ENCODE results near the gene SERPINI1. TPM values are rescaled to one million over a fixed set of nuclear protein-coding genes. Genes with fewer than 3 reads are reported as not detected.

The SERPINI1 gene
- total RNA-seq, 1 experiment from 2014 or later = 0.30 TPM

GRCh38 chr3:167700046-167700445 is 35.5 kb upstream of the SERPINI1 start:
- Histone ChIP-seq H3K9me3 (ENCODE audit: low read depth, low read length, poor library complexity, severe bottlenecking) (no peaks in the 10 kb centered on the region), H3K27me3 (replicated peaks; ENCODE audit: insufficient read depth, low read depth, low read length, poor library complexity) (no peaks in the 10 kb centered on the region), H3K27ac (ENCODE audit: low read depth, low read length, poor library complexity, severe bottlenecking) (no peak overlapping the region), H3K36me3 (ENCODE audit: insufficient read depth, low read length, poor library complexity, severe bottlenecking) (peaks cover 13% of the 10 kb centered on the region), H3K4me3 (ENCODE audit: low read depth, low read length, poor library complexity, severe bottlenecking) (no peak overlapping the region), H3K4me1 (ENCODE audit: insufficient read depth, low read length, poor library complexity, severe bottlenecking) (peaks cover 8% of the 10 kb centered on the region)
- no peak for TF ChIP-seq EZH2 (IDR thresholded peaks at IDR 0.05; ENCODE audit: borderline replicate concordance, low read depth, low read length, poor library complexity, severe bottlenecking)
- TF ChIP-seq, protein P1, sequence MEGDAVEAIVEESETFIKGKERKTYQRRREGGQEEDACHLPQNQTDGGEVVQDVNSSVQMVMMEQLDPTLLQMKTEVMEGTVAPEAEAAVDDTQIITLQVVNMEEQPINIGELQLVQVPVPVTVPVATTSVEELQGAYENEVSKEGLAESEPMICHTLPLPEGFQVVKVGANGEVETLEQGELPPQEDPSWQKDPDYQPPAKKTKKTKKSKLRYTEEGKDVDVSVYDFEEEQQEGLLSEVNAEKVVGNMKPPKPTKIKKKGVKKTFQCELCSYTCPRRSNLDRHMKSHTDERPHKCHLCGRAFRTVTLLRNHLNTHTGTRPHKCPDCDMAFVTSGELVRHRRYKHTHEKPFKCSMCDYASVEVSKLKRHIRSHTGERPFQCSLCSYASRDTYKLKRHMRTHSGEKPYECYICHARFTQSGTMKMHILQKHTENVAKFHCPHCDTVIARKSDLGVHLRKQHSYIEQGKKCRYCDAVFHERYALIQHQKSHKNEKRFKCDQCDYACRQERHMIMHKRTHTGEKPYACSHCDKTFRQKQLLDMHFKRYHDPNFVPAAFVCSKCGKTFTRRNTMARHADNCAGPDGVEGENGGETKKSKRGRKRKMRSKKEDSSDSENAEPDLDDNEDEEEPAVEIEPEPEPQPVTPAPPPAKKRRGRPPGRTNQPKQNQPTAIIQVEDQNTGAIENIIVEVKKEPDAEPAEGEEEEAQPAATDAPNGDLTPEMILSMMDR (conservative IDR thresholded peaks at IDR 0.05; ENCODE audit: low read depth, low read length) = no peak
- intact Hi-C loops (cut with micrococcal nuclease; ENCODE audit: unreplicated experiment) = no loop called here
- DNase-seq (ENCODE audit: low spot score) = no peak
- ChIA-PET CTCF (no interaction called here), POLR2A (ENCODE audit: low non-redundant PET) (no interaction called here)
- BruUV-seq (replicated peaks) = no TSS peak

- TF ChIP-seq, protein P1 (conservative IDR thresholded peaks at IDR 0.05; ENCODE audit: low read depth, low read length) = no peak
- no peak for TF ChIP-seq EZH2 (IDR thresholded peaks at IDR 0.05; ENCODE audit: borderline replicate concordance, low read depth, low read length, poor library complexity, severe bottlenecking)
- Histone ChIP-seq H3K9me3 (ENCODE audit: low read depth, low read length, poor library complexity, severe bottlenecking) (no peaks in the 10 kb centered on the region), H3K4me3 (ENCODE audit: low read depth, low read length, poor library complexity, severe bottlenecking) (no peak overlapping the region), H3K36me3 (ENCODE audit: insufficient read depth, low read length, poor library complexity, severe bottlenecking) (peaks cover 6% of the 10 kb centered on the region), H3K27me3 (replicated peaks; ENCODE audit: insufficient read depth, low read depth, low read length, poor library complexity) (no peaks in the 10 kb centered on the region), H3K27ac (ENCODE audit: low read depth, low read length, poor library complexity, severe bottlenecking) (no peak overlapping the region), H3K4me1 (ENCODE audit: insufficient read depth, low read length, poor library complexity, severe bottlenecking) (peaks cover 8% of the 10 kb centered on the region)
- POLR2A ChIA-PET (ENCODE audit: low non-redundant PET) = no interaction called here
- DNase-seq (ENCODE audit: low spot score) = no peak
- intact Hi-C loops (cut with micrococcal nuclease; ENCODE audit: unreplicated experiment) = no loop called here
- BruUV-seq (replicated peaks) = no TSS peak
- CTCF ChIA-PET = no interaction called here
Measured at GRCh38 chr3:167700926-167701325, 34.6 kb upstream of the SERPINI1 start.

DNA sequence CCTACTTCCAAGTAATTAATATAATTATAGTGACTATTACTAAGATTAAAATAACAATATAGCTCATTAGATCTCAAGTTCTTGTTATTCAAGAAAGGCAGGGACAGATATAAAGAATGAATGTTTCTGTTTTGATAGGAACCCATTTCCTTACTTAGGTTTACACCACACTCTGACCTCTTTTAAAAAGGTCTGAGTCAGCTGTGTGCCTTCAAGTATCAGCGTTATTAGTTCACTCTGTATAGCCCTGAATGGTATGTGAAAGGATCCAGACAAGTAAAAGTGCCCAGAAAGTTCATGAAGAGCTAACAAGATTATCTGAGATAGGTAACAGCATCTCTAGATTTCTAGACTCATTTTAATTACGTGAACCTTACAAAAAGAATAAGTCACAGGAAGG is 29.7 kb upstream of the SERPINI1 start:
- Histone ChIP-seq H3K27me3 (replicated peaks; ENCODE audit: insufficient read depth, low read depth, low read length, poor library complexity) (no peaks in the 10 kb centered on the region), H3K4me3 (ENCODE audit: low read depth, low read length, poor library complexity, severe bottlenecking) (no peak overlapping the region), H3K27ac (ENCODE audit: low read depth, low read length, poor library complexity, severe bottlenecking) (no peak overlapping the region), H3K4me1 (ENCODE audit: insufficient read depth, low read length, poor library complexity, severe bottlenecking) (no peaks in the 10 kb centered on the region), H3K9me3 (ENCODE audit: low read depth, low read length, poor library complexity, severe bottlenecking) (no peaks in the 10 kb centered on the region), H3K36me3 (ENCODE audit: insufficient read depth, low read length, poor library complexity, severe bottlenecking) (no peaks in the 10 kb centered on the region)
- POLR2A ChIA-PET (ENCODE audit: low non-redundant PET) = no interaction called here
- CTCF ChIA-PET = no interaction called here
- TF ChIP-seq, protein P1 (conservative IDR thresholded peaks at IDR 0.05; ENCODE audit: low read depth, low read length) = no peak
- no peak for TF ChIP-seq EZH2 (IDR thresholded peaks at IDR 0.05; ENCODE audit: borderline replicate concordance, low read depth, low read length, poor library complexity, severe bottlenecking)
- no TSS peak for BruUV-seq (replicated peaks)
- intact Hi-C loops (cut with micrococcal nuclease; ENCODE audit: unreplicated experiment) = no loop called here
- DNase-seq (ENCODE audit: low spot score) = no peak

Measured in A673 (cell line).